SJSA1 (cell line): ENCODE results near the gene RSPO3. TPM values are rescaled to one million over a fixed set of nuclear protein-coding genes. Genes with fewer than 3 reads are reported as not detected.
A peak's percentile ranks its signal among the peaks of the same experiment; 100 is the strongest.

Source experiments
- DNase-seq, 2 experiments: peaks; one replicate each; pipeline ENCODE4 v3.0.0-alpha.2; 2015 to 2020; ENCODE audit warnings: low spot score in 2 of 2, low read depth in 1 of 2
- H3K27ac ChIP-seq: fragments of 250-450 bp; sonication (Bioruptor Pico); 2 replicates; pipeline ENCODE4 v1.5.1; 2020; ENCODE audit warnings: mild to moderate bottlenecking, moderate library complexity
- H3K27me3 ChIP-seq: fragments of 250-450 bp; sonication (Bioruptor Pico); replicated peaks from 2 replicates; pipeline ENCODE4 v1.5.1; 2020; ENCODE audit warnings: mild to moderate bottlenecking, moderate library complexity
- H3K36me3 ChIP-seq: fragments of 250-450 bp; sonication (Bioruptor Pico); 2 replicates; pipeline ENCODE4 v1.5.1; 2020; ENCODE audit warnings: mild to moderate bottlenecking
- H3K4me1 ChIP-seq: fragments of 250-450 bp; sonication (Bioruptor Pico); replicated peaks from 2 replicates; pipeline ENCODE4 v1.6.1; 2021; ENCODE audit warnings: mild to moderate bottlenecking
- H3K4me3 ChIP-seq: fragments of 250-450 bp; sonication (Bioruptor Pico); 2 replicates; pipeline ENCODE4 v1.5.1; 2020; ENCODE audit warnings: mild to moderate bottlenecking
- H3K9me3 ChIP-seq: fragments of 250-450 bp; sonication (Bioruptor Pico); replicated peaks from 2 replicates; pipeline ENCODE4 v1.5.1; 2020; ENCODE audit warnings: mild to moderate bottlenecking
- total RNA-seq: library from RNA; depleted of rRNA; stranded (reverse); fragments of >200 nt; shearing (Covaris generic); gene quantifications from 2 replicates; pipeline ENCODE4 v1.2.3, GENCODE V29; 2014

The RSPO3 gene
- total RNA-seq, 1 experiment from 2014 or later: not detected

DNA sequence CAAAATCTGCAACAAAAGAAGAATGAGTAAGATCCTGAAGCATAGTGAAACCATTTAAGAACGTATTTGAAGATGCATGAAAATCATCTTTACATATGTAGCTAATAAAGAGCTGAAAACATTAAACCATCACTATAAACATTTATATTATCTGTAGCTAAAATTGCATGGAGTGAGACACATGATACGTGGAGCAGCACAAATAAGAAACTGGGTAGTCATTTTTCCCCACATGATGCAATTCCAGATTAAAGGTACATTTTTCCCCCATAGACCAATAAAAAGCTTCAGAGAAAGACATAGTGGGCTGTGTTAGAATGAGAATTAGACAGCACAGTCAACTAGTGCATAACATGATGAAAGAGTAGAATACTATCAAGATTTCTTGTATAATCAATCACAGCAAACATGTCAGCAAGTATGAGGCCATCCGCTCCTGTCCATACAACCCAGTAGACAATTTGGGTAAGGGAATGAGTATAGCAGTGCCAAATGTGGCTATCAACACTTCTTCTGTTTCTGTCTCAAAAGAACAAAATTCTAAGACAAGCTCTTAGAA is 67.0 kb downstream of the RSPO3 start:
- Histone ChIP-seq H3K9me3 (no peaks in the 10 kb centered on the region), H3K36me3 (no peaks in the 10 kb centered on the region), H3K4me1 (no peaks in the 10 kb centered on the region), H3K27ac (no peak overlapping the region), H3K4me3 (no peak overlapping the region), H3K27me3 (no peaks in the 10 kb centered on the region)
- no peak for DNase-seq

DNA sequence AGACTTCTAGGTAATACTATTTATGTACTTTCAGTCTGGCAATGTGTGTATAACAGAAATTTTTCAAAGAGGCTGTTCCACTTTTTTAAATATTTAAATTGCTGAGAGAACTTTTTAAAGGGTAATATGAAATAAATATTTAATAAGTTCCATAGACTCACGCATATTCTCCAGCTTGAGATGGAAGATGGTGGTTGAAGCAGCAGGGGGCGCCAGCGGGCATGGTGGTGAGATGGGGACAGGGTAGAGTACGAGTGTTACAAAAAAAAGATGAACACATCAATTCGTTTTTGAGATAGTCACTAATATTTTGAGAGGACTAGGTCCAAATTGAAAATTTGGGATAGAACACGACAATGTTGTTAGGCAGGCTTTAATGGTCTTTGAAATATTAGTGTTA is 68.4 kb downstream of the RSPO3 start:
- DNase-seq: peak in 1 of 2 experiments; percentile 59
- Histone ChIP-seq H3K36me3 (no peaks in the 10 kb centered on the region), H3K4me3 (no peak overlapping the region)

DNA sequence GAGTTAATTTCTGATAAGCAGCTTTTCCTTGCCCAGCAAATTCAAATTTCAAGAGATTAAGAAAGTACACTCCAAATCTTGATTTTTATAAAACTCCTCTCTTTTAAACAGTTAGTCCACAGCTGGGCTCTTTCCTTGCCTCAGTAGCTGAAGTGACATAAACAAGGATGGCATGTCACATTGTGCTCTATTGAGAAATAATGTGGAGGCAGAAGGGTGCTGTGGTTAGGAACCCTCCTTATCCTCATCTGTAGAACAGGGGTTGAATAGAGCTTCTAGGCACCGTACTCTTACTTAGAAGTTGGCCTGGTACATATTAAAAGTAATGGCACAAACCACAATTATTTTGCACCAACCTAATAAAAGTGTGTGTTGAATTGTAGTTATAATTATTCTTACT is 70.3 kb downstream of the RSPO3 start:
- Histone ChIP-seq H3K9me3 (no peaks in the 10 kb centered on the region), H3K27me3 (no peaks in the 10 kb centered on the region), H3K4me3 (no peak overlapping the region), H3K36me3 (no peaks in the 10 kb centered on the region), H3K27ac (no peak overlapping the region), H3K4me1 (no peaks in the 10 kb centered on the region)
- DNase-seq: no peak

More for the DNA sequence above, 68.4 kb downstream of the RSPO3 start:
- no peak overlapping the region for H3K27ac ChIP-seq
- no peaks in the 10 kb centered on the region for H3K4me1 ChIP-seq
- H3K9me3 ChIP-seq: no peaks in the 10 kb centered on the region
- no peaks in the 10 kb centered on the region for H3K27me3 ChIP-seq

DNA sequence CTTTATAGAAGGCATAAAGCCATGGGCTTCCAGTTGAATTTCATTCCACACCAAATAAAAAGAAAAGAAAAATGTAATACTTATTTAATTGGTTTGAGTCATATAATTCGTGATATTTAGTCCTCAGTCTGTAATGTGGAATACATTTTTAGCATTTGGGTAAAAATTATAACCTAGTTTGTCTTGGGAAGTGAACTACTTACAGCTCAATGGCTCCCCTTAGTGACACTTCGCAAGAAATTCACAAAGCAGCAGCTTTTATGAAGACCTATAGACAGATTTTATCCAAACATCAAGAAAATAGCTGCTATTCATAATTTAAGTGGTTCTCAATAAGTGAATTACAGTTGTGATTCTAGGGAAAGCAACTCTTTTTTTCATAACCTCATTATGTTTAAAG is 72.1 kb downstream of the RSPO3 start:
- Histone ChIP-seq H3K4me1 (no peaks in the 10 kb centered on the region), H3K4me3 (no peak overlapping the region), H3K27me3 (no peaks in the 10 kb centered on the region), H3K27ac (no peak overlapping the region), H3K36me3 (no peaks in the 10 kb centered on the region), H3K9me3 (no peaks in the 10 kb centered on the region)
- no peak for DNase-seq

DNA sequence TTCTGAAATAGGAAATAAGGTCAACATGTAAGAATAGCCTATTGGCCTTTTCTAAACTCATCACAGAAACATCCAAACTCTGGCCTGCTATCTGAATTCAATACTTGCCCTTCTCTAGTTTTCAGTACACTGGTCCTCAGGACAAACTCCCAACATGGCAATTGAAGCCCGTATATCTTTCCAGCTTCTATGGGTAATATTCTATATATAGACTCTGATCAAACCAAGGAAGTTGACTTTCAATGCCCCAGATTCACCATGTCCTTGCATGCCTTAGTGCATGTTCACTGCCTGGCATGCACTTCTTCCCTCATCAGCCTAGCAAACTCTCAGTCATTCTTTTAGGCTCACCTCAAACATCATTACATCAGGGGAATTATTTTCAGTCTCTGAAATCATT is 73.2 kb downstream of the RSPO3 start:
- H3K27me3 ChIP-seq: no peaks in the 10 kb centered on the region
- H3K4me1 ChIP-seq: no peaks in the 10 kb centered on the region
- H3K27ac ChIP-seq: no peak overlapping the region
- no peak overlapping the region for H3K4me3 ChIP-seq
- H3K36me3 ChIP-seq: no peaks in the 10 kb centered on the region
- DNase-seq: no peak
- no peaks in the 10 kb centered on the region for H3K9me3 ChIP-seq

DNA sequence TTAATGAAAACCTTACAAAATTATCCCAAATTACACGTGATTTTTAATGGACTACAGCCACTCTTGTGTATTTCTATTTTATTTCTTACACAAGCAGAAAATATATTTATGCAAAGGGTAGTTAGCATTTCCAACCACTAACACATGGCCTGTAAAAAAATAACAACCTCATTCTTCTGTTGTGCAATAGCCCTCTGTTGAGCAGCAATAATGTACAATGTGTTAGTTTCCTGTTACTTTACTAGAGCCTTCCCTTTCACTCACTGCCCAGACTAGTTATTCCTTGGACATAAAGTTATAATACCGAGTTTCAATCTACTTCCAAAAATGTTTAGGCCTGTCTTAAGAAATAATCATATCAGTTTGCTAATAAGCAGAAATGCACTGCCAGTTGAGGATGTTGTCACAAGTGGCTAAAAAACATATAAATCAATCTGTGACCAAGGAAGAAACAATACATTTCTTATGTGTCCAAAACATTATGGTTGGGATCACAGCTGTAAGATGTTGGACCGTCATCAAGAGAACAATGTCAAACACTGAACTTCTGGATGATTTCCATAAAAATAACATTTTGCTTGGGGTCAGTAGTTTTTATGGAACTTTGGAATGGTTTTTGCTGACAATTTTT is 74.6 kb downstream of the RSPO3 start:
- DNase-seq: no peak
- Histone ChIP-seq H3K4me3 (no peak overlapping the region), H3K36me3 (no peaks in the 10 kb centered on the region), H3K9me3 (no peaks in the 10 kb centered on the region), H3K27me3 (no peaks in the 10 kb centered on the region), H3K27ac (no peak overlapping the region), H3K4me1 (no peaks in the 10 kb centered on the region)

DNA sequence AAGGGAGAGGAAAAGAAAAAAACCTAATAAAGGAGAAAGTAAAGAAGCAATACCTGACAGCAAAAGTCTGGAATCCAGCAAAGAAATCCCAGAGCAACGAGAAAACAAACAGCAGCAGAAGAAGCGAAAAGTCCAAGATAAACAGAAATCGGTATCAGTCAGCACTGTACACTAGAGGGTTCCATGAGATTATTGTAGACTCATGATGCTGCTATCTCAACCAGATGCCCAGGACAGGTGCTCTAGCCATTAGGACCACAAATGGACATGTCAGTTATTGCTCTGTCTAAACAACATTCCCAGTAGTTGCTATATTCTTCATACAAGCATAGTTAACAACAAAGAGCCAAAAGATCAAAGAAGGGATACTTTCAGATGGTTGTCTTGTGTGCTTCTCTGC is 77.4 kb downstream of the RSPO3 start:
- H3K4me1 ChIP-seq: no peaks in the 10 kb centered on the region
- H3K9me3 ChIP-seq: no peaks in the 10 kb centered on the region
- no peaks in the 10 kb centered on the region for H3K27me3 ChIP-seq
- no peak for DNase-seq
- no peak overlapping the region for H3K27ac ChIP-seq
- no peaks in the 10 kb centered on the region for H3K36me3 ChIP-seq
- no peak overlapping the region for H3K4me3 ChIP-seq

DNA sequence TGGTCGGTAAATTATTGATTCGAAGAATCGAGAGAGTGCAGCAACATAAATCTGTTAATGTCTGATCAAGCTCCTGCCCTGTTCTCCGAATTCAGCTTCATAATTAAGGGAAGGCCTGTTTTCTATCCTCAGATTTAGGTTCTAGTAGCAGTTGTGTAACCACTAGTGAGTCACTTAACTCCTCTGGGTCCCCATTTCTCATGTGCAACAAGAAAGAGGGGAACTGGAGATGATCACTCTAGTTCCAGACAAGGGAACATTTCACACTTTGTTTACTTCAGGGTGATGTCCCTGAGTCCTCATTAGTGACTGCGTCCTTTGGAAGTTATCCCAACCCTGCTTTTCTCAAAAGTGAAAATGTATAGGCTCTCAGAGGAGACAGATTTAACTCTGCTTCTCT is 80.1 kb downstream of the RSPO3 start:
- Histone ChIP-seq H3K27ac (no peak overlapping the region), H3K4me3 (no peak overlapping the region), H3K4me1 (peaks cover 4% of the 10 kb centered on the region; the same call in 1 of the 2 replicates), H3K36me3 (no peaks in the 10 kb centered on the region), H3K9me3 (no peaks in the 10 kb centered on the region), H3K27me3 (no peaks in the 10 kb centered on the region)
- DNase-seq: no peak

DNA sequence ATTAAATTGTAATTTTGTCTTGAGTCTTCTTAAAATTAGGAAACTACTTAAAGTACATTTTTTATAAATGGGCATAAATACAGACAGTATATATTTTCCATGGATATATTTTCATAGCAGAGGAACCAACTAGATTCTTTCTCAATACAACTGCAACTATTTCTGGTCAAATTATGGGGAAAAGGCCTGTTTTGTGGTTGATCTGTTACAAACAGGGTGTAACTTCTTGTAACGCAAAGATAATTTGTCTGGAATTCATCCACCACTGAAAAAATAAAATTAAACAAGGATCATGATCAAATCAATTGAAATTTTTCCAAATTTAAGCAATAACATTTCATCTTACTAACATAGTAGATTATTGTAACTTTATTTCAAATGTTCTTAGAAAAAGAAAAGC is 81.0 kb downstream of the RSPO3 start:
- Histone ChIP-seq H3K27ac (no peak overlapping the region), H3K27me3 (no peaks in the 10 kb centered on the region), H3K9me3 (no peaks in the 10 kb centered on the region), H3K4me3 (no peak overlapping the region), H3K36me3 (no peaks in the 10 kb centered on the region), H3K4me1 (peaks cover 4% of the 10 kb centered on the region; the same call in 1 of the 2 replicates)
- no peak for DNase-seq

DNA sequence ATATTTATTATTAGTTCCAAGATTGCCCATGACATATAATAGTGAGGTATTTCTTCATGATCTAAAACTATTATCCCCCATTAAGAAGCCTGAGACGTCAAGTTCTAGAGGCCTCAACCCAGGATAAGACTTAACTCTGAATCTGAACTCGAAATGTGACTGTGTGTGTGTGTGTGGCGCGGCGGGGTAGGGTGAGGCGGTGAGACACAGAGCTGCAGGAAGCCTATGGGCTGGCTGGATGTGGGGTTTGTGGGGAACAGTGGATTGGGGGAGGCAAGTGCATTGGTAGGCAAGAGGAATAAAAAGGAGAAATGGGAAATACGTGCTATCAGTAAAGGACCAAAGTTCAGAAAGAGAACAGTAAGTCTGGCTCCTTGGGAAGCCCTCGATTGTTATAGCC is 81.6 kb downstream of the RSPO3 start:
- H3K27me3 ChIP-seq: no peaks in the 10 kb centered on the region
- no peak overlapping the region for H3K4me3 ChIP-seq
- no peaks in the 10 kb centered on the region for H3K36me3 ChIP-seq
- H3K4me1 ChIP-seq: peaks cover 7% of the 10 kb centered on the region; the same call in 1 of the 2 replicates
- no peaks in the 10 kb centered on the region for H3K9me3 ChIP-seq
- H3K27ac ChIP-seq: no peak overlapping the region
- no peak for DNase-seq

DNA sequence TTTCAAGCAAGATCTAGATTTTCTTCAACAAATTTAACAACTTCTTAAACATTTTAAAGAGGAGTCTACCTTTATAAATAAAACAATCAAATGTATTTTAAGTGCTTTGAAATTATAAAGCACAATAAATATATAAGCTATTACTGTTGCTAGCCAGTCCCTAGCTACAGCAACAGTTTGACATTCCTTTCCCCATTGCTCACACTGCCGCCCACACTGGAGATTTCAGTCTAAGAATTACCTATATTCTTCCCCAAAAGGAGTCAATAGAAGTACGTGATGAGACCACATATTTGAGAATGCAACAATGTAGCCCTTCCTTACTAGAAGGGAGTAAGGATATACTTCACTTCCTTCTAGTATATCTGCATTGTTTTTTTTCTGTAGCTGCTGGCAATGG is 82.8 kb downstream of the RSPO3 start:
- no peak overlapping the region for H3K4me3 ChIP-seq
- DNase-seq: peak in 1 of 2 experiments; percentile 27
- H3K27ac ChIP-seq: no peak overlapping the region
- no peaks in the 10 kb centered on the region for H3K27me3 ChIP-seq
- no peaks in the 10 kb centered on the region for H3K36me3 ChIP-seq
- no peaks in the 10 kb centered on the region for H3K9me3 ChIP-seq
- peaks cover 7% of the 10 kb centered on the region; the same call in 1 of the 2 replicates for H3K4me1 ChIP-seq

DNA sequence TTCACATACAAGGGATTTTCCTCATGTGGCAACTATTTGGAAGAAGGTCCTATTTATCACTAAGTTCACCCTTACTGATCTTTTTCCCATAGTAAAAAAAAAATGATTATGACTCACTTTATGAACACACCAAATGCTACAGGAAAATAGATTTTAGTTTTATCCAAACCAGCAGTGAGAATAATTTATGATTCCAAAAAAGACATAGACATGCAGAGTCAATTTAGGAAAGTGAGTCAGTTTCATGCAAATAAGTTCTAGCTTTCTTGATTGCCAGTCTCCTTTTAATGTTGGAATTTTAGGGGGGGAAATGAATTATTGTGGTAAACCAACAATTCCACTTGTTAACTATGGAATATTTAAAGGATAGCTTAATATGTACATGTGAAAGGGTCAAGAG is 84.2 kb downstream of the RSPO3 start:
- H3K9me3 ChIP-seq: no peaks in the 10 kb centered on the region
- H3K27me3 ChIP-seq: no peaks in the 10 kb centered on the region
- H3K4me3 ChIP-seq: no peak overlapping the region
- no peak for DNase-seq
- H3K4me1 ChIP-seq: peaks cover 7% of the 10 kb centered on the region; the same call in 1 of the 2 replicates
- H3K36me3 ChIP-seq: no peaks in the 10 kb centered on the region
- no peak overlapping the region for H3K27ac ChIP-seq

DNA sequence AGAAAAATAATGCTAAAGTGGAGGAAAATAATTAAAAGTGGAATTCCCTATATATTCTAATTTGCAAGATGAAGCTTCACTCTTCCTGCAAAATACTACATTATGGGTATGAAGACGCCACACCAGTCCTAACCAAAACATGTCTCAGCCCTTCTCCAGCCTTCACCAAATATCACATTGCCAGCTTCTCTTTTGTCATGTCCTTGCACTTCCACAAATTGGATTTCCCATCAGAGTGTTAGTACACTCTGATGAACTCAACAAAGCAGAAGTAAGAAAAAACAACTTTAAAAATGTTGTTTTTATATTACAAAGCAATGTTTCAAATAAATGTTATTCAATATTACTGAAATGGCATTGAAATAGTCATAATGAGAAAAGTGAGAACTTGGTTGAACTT is 85.8 kb downstream of the RSPO3 start:
- no peak for DNase-seq
- Histone ChIP-seq H3K9me3 (no peaks in the 10 kb centered on the region), H3K4me1 (peaks cover 7% of the 10 kb centered on the region; the same call in 1 of the 2 replicates), H3K27ac (no peak overlapping the region), H3K36me3 (no peaks in the 10 kb centered on the region), H3K27me3 (peaks cover 8% of the 10 kb centered on the region), H3K4me3 (no peak overlapping the region)

DNA sequence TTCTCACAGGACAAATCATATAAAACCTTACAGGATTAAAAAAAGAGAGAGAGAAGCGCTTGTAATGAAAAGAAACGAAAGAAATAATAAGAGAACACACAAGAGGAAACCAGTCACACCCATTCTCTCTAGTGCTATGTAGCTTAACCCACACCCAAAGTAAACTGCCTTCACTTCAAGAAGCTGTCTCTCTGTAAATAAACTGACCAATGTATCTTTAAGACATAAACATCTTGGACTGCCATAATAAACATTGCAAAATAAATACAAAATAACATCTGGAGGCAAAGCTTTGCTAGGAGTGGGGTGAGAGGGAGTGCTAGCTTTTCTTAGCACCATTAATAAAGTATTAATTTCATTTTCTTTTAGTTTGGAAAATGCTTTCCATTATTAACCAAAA is 86.6 kb downstream of the RSPO3 start:
- peak in 1 of 2 experiments; percentile 36 for DNase-seq
- Histone ChIP-seq H3K4me3 (no peak overlapping the region), H3K9me3 (no peaks in the 10 kb centered on the region), H3K27me3 (peaks cover 8% of the 10 kb centered on the region), H3K27ac (no peak overlapping the region), H3K4me1 (peaks cover 7% of the 10 kb centered on the region; the same call in 1 of the 2 replicates), H3K36me3 (no peaks in the 10 kb centered on the region)
